H1 (cell line): ENCODE data around the gene FGR. TPM values are rescaled to one million over a fixed set of nuclear protein-coding genes. Genes with fewer than 3 reads are reported as not detected.

ENCODE experiments used
- EGR1 ChIP-seq: IDR thresholded peaks from 2 replicates; pipeline ENCODE4 v1.6.1; 2011; ENCODE audit warnings: low read depth, low read length, borderline replicate concordance
- HDAC2 ChIP-seq, 2 experiments: fragments of 300-600 bp in 1 of 2; sonication (generic) in 1 of 2; IDR thresholded peaks; 2 replicates each; pipeline ENCODE4 v1.6.1; 2011 to 2012; ENCODE audit warnings: low read depth in 2 of 2, low read length in 2 of 2, mild to moderate bottlenecking in 2 of 2, moderate library complexity in 2 of 2, borderline replicate concordance in 1 of 2, inconsistent platforms in 1 of 2
- HDAC6 ChIP-seq: IDR thresholded peaks from one replicate; pipeline ENCODE4 v1.7.1; 2012; ENCODE audit warnings: low read depth, mild to moderate bottlenecking, inconsistent platforms, low read length, moderate library complexity
- KDM5A ChIP-seq: fragments of 200-600 bp; IDR thresholded peaks from 2 replicates; pipeline ENCODE4 v1.7.1; 2012; ENCODE audit warnings: mild to moderate bottlenecking, low read length, inconsistent platforms, mixed read lengths
- MAX ChIP-seq: IDR thresholded peaks from 2 replicates; pipeline ENCODE4 v1.6.1; 2012; ENCODE audit warnings: inconsistent platforms
- RAD21 ChIP-seq, 2 experiments: IDR thresholded peaks in 1 of 2; conservative IDR thresholded peaks in 1 of 2; 2 replicates each; pipeline ENCODE4 v1.6.1; 2011; ENCODE audit warnings: low read depth in 2 of 2, low read length in 2 of 2, improper control_type of control experiment in 1 of 2, inconsistent platforms in 1 of 2, mild to moderate bottlenecking in 1 of 2, moderate library complexity in 1 of 2
- SAP30 ChIP-seq: fragments of 300-600 bp; sonication (generic); IDR thresholded peaks from 2 replicates; pipeline ENCODE4 v1.7.1; 2012; ENCODE audit warnings: low read length, moderate library complexity, mild to moderate bottlenecking, inconsistent platforms; ENCODE audit not compliant: insufficient read depth, insufficient replicate concordance
- SIRT6 ChIP-seq: IDR thresholded peaks from one replicate; pipeline ENCODE4 v1.7.1; 2012; ENCODE audit warnings: low read length, inconsistent platforms
- SP1 ChIP-seq: IDR thresholded peaks from 2 replicates; pipeline ENCODE4 v1.6.1; 2011; ENCODE audit warnings: low read depth, low read length
- TAF7 ChIP-seq: optimal IDR thresholded peaks from 2 replicates; pipeline ENCODE3; 2011; ENCODE audit warnings: low read depth, mild to moderate bottlenecking, inconsistent platforms, low read length, moderate library complexity, borderline replicate concordance
- TCF12 ChIP-seq: IDR thresholded peaks from 2 replicates; pipeline ENCODE4 v1.6.1; 2011; ENCODE audit warnings: low read depth, mild to moderate bottlenecking, low read length
- polyA plus RNA-seq, 7 experiments: library from polyadenylated mRNA; depleted of rRNA in 3 of 7; stranded (reverse) in 5 of 7; unstranded in 2 of 7; fragments of >200 nt in 5 of 7; fragments of 200-250 nt in 2 of 7; gene quantifications; 1 replicate in 5 of 7; 2 replicates in 1 of 7; 4 replicates in 1 of 7; pipeline versions ENCODE4 v1.2.1 to v1.2.3, GENCODE V29; 2011 to 2013; ENCODE audit warnings: missing spikeins in 2 of 7, mixed read lengths in 2 of 7
- total RNA-seq: library from RNA; stranded (reverse); fragmentation: NEBNext Ultra II Directional; extraction: Animal tissue kit (Norgen Biotek cat#: 25700); gene quantifications from 2 replicates; pipeline ENCODE4 v1.2.1, GENCODE V29; 2021
- TF ChIP-seq, protein P1 (sequence below): IDR thresholded peaks from 2 replicates; pipeline ENCODE4 v1.6.1; 2011; ENCODE audit warnings: low read length, improper control_type of control experiment

The FGR gene
- total and polyA plus RNA-seq, 2 of the 8 experiments (the other 6 are each of a cell fraction or from before 2014, with no cell fraction given) = 0.22 to 0.95 TPM

DNA sequence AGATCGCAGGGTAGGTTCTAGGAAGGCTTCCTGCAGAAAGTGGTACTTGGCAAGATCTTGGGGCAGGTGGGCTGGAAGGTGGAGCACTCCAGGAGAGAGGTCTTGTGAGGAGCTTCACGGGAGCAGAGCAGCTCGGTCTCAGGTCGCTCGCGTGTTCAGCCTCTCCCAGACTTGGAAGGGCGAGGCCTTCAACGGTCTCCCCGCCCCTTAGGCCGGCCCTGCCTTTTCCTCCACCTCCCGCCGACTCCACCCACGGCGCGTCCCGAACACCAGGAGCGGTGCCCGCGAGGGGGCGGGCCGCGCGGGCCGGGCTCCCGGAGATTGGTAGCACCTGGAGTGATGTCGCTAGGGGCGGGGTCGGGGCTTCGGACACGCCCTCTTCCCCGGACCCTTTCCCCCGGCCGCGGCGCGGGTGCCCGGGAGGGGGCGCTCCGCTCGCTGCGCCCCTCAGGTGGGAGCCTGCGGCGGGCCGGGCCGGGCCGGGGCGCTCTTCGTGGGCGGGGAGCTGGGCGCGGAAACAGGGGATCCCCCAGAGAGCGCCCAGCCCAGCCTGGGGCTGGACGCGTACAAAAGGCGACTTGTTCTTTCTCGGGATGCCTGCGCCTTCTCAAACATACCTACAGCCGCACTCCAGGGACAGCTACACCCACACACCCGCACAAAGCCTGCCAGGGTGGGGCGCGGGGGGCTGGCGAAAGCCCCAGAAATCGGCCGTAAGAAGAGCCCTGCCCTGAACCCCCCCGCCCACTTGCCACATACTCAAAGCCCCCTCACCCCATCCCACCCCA, 66.5 kb downstream of the FGR start (continued):
- no peak for TF ChIP-seq SAP30
- peak; percentile 9; the same call in 1 of the 2 replicates for TF ChIP-seq MAX
- TF ChIP-seq TAF7 = no peak
- TF ChIP-seq TCF12 = 0 out of 2 replicates have a peak, but pooled peaks have one; percentile 38
- TF ChIP-seq SP1 = peak; percentile 48; the same call in 1 of the 2 replicates
- TF ChIP-seq EGR1 = peak; percentile 29; the same call in 1 of the 2 replicates
- TF ChIP-seq KDM5A = no peak
- no peak for TF ChIP-seq HDAC6
- TF ChIP-seq RAD21 (IDR thresholded peaks at IDR 0.05 in 1 of 2, conservative IDR thresholded peaks at IDR 0.05 in 1 of 2; ENCODE audit: low read depth in 2 of 2, low read length in 2 of 2) = peak; percentile 32 to 69
- TF ChIP-seq, protein P1, sequence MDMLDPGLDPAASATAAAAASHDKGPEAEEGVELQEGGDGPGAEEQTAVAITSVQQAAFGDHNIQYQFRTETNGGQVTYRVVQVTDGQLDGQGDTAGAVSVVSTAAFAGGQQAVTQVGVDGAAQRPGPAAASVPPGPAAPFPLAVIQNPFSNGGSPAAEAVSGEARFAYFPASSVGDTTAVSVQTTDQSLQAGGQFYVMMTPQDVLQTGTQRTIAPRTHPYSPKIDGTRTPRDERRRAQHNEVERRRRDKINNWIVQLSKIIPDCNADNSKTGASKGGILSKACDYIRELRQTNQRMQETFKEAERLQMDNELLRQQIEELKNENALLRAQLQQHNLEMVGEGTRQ = 0 out of 2 replicates have a peak, but pooled peaks have one; percentile 13
- TF ChIP-seq HDAC2 (IDR thresholded peaks at IDR 0.05; ENCODE audit: borderline replicate concordance in 1 of 2, low read depth in 2 of 2, low read length in 2 of 2) = peak; percentile 91 to 99; a peak in 3 of 4 replicates
- no peak for TF ChIP-seq SIRT6
